Measurements from ENCODE around the gene NCF1.
A peak's percentile ranks its signal among the peaks of the same experiment; 100 is the strongest.
"Not testable (repeated sequence)": the region's sequence is repeated elsewhere in the genome, so short reads cannot be mapped to it uniquely, and the experiment has no call there.

NCF1 gene

GRCh38 chr7:74788369-74789150 is 14.7 kb downstream of the NCF1 start:
- peak; percentile 90 for DNase-seq

- DNase-seq = not testable (repeated sequence)
These were observed 15.5 kb downstream of the NCF1 start for GRCh38 chr7:74789200-74789736.

GRCh38 chr7:74797848-74798622 is 24.2 kb downstream of the NCF1 start:
- not testable (repeated sequence) for DNase-seq

- DNase-seq = not testable (repeated sequence)
These were observed 24.8 kb downstream of the NCF1 start for GRCh38 chr7:74798644-74799043.

- not testable (repeated sequence) for DNase-seq
These were observed 42.1 kb downstream of the NCF1 start for GRCh38 chr7:74815882-74816281.

GRCh38 chr7:74820146-74820805 is 46.5 kb downstream of the NCF1 start:
- not testable (repeated sequence) for DNase-seq

GRCh38 chr7:74821259-74821658 is 47.4 kb downstream of the NCF1 start:
- not testable (repeated sequence) for DNase-seq

GRCh38 chr7:74829959-74830358 is 56.1 kb downstream of the NCF1 start:
- not testable (repeated sequence) for DNase-seq

GRCh38 chr7:74830411-74830810 is 56.6 kb downstream of the NCF1 start:
- not testable (repeated sequence) for DNase-seq

Data from retina (tissue), 1 donor.